ENCODE results near the gene MPZL1. TPM values are rescaled to one million over a fixed set of nuclear protein-coding genes. Genes with fewer than 3 reads are reported as not detected.

MPZL1 gene
- total RNA-seq, 1 experiment from 2014 or later = 52.9 TPM

DNA sequence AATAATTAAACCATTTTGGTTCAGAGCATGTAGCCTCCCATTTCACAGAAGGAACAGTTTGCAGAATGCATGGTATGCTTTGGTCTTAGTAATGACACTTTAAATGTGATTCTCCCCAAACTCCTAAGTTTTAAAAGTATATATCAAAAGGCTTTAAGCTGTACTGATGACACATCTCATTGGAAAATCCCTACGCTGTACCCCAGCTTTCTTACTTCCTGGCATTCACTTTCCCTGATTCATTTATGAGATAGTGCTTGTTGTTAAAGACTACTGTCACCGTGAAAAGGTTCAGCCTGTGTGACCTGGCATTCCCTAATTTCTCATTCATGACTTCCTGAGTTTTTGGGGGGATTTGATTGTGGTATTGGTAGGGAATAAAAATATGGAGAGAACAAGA is 53.4 kb downstream of the MPZL1 start:
- H3K9ac ChIP-seq (ENCODE audit: low read length) = no peak overlapping the region
- DNase-seq (ENCODE audit: low read depth, low spot score) (no peak), ATAC-seq (no peak)
- ChIA-PET RAD21 (ENCODE audit: low non-redundant PET in 1 of 2, low total read pairs in 2 of 2, uncharacterized antibody in 2 of 2, unreplicated experiment in 2 of 2) (no interaction called here), POLR2A (no interaction called here), CTCF (no interaction called here)
- intact Hi-C loops (cut with micrococcal nuclease) = no loop called here
- no peak overlapping the region for H3K4me3 ChIP-seq (replicated peaks in 1 of 2; ENCODE audit: low read depth in 1 of 2, low read length in 2 of 2)
- H3K27me3 ChIP-seq (ENCODE audit: insufficient read depth, low read length) = no peaks in the 10 kb centered on the region
- TF ChIP-seq FOSL1 (IDR thresholded peaks at IDR 0.05; ENCODE audit: low read depth) (no peak), CEBPB (IDR thresholded peaks at IDR 0.05; ENCODE audit: low read depth) (no peak), POLR2A (IDR thresholded peaks at IDR 0.05; ENCODE audit: borderline replicate concordance, extremely low read depth, insufficient read depth, insufficient read length) (no peak), TCF7L2 (IDR thresholded peaks at IDR 0.05; ENCODE audit: borderline replicate concordance, extremely low read depth, insufficient read depth, insufficient read length) (no peak), EGR1 (IDR thresholded peaks at IDR 0.05; ENCODE audit: low read depth) (no peak)
- TF ChIP-seq, protein P1, sequence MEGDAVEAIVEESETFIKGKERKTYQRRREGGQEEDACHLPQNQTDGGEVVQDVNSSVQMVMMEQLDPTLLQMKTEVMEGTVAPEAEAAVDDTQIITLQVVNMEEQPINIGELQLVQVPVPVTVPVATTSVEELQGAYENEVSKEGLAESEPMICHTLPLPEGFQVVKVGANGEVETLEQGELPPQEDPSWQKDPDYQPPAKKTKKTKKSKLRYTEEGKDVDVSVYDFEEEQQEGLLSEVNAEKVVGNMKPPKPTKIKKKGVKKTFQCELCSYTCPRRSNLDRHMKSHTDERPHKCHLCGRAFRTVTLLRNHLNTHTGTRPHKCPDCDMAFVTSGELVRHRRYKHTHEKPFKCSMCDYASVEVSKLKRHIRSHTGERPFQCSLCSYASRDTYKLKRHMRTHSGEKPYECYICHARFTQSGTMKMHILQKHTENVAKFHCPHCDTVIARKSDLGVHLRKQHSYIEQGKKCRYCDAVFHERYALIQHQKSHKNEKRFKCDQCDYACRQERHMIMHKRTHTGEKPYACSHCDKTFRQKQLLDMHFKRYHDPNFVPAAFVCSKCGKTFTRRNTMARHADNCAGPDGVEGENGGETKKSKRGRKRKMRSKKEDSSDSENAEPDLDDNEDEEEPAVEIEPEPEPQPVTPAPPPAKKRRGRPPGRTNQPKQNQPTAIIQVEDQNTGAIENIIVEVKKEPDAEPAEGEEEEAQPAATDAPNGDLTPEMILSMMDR (IDR thresholded peaks at IDR 0.05 in 2 of 3, conservative IDR thresholded peaks at IDR 0.05 in 1 of 3; ENCODE audit: borderline replicate concordance in 1 of 3, insufficient read depth in 1 of 3, low read depth in 2 of 3, low read length in 2 of 3) = no peak
- H3K9me2 ChIP-seq (ENCODE audit: insufficient read depth) = no peaks in the 10 kb centered on the region
- H3K9me3 ChIP-seq (ENCODE audit: control insufficient read depth in 1 of 2, insufficient read depth in 1 of 2, low read depth in 1 of 2, low read length in 2 of 2) = no peaks in the 10 kb centered on the region
- H3K4me1 ChIP-seq (ENCODE audit: control insufficient read depth in 1 of 2, insufficient read depth in 2 of 2, low read length in 2 of 2) = no peaks in the 10 kb centered on the region
- no peaks in the 10 kb centered on the region for H4K20me1 ChIP-seq (ENCODE audit: insufficient read depth)
- H3K79me2 ChIP-seq (ENCODE audit: insufficient read depth, low read length) = no peaks in the 10 kb centered on the region; the same call in 1 of the 2 replicates
- peaks cover 0 to 4% of the 10 kb centered on the region in 2 experiments; a peak in 1 of 4 replicates for H3K36me3 ChIP-seq (ENCODE audit: control insufficient read depth in 1 of 2, insufficient read depth in 2 of 2, low read length in 2 of 2)
- H2AFZ ChIP-seq (ENCODE audit: low read depth, low read length, poor library complexity, severe bottlenecking) = no peak overlapping the region
- no peak overlapping the region for H3K4me2 ChIP-seq (ENCODE audit: low read length)
- BruUV-seq (replicated peaks) = no TSS peak
- no peak overlapping the region for H3K27ac ChIP-seq (ENCODE audit: low read depth, low read length)

DNA sequence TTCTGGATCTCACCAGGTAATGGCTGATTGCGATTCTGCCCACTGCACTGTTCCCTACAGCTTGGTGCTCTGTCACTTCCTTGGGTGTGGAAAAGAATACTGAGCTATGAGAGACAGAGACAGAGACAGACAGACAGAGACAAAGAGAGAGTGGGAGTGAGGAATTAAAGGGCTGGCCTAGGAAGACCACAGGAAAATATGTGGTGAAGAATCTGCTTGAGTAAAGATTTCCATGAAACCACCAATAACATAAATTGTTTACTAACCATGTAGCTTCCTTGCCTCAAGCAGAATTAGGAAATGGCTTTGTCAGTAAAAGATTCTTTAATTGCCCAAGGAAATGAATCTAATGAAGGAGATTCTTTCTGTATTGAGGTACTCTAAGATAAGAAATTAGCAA is 54.4 kb downstream of the MPZL1 start:
- Histone ChIP-seq H3K9ac (ENCODE audit: low read length) (no peak overlapping the region), H4K20me1 (ENCODE audit: insufficient read depth) (no peaks in the 10 kb centered on the region), H3K27ac (ENCODE audit: low read depth, low read length) (no peak overlapping the region), H3K9me2 (ENCODE audit: insufficient read depth) (no peaks in the 10 kb centered on the region), H3K27me3 (ENCODE audit: insufficient read depth, low read length) (no peaks in the 10 kb centered on the region), H3K4me1 (ENCODE audit: control insufficient read depth in 1 of 2, insufficient read depth in 2 of 2, low read length in 2 of 2) (no peaks in the 10 kb centered on the region), H3K4me2 (ENCODE audit: low read length) (no peak overlapping the region), H2AFZ (ENCODE audit: low read depth, low read length, poor library complexity, severe bottlenecking) (no peak overlapping the region), H3K4me3 (replicated peaks in 1 of 2; ENCODE audit: low read depth in 1 of 2, low read length in 2 of 2) (no peak overlapping the region), H3K79me2 (ENCODE audit: insufficient read depth, low read length) (no peaks in the 10 kb centered on the region; the same call in 1 of the 2 replicates), H3K36me3 (ENCODE audit: control insufficient read depth in 1 of 2, insufficient read depth in 2 of 2, low read length in 2 of 2) (no peaks in the 10 kb centered on the region; a peak in 1 of 4 replicates), H3K9me3 (ENCODE audit: control insufficient read depth in 1 of 2, insufficient read depth in 1 of 2, low read depth in 1 of 2, low read length in 2 of 2) (no peaks in the 10 kb centered on the region)
- intact Hi-C loops (cut with micrococcal nuclease) = no loop called here
- POLR2A ChIA-PET = no interaction called here
- RAD21 ChIA-PET (ENCODE audit: low non-redundant PET in 1 of 2, low total read pairs in 2 of 2, uncharacterized antibody in 2 of 2, unreplicated experiment in 2 of 2) = no interaction called here
- no peak for ATAC-seq
- no peak for DNase-seq (ENCODE audit: low read depth, low spot score)
- BruUV-seq (replicated peaks) = no TSS peak
- TF ChIP-seq, protein P2, sequence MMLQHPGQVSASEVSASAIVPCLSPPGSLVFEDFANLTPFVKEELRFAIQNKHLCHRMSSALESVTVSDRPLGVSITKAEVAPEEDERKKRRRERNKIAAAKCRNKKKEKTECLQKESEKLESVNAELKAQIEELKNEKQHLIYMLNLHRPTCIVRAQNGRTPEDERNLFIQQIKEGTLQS (IDR thresholded peaks at IDR 0.05) = no peak
- no peak for TF ChIP-seq POLR2AphosphoS5 (IDR thresholded peaks at IDR 0.05; ENCODE audit: low read depth, low read length)
- no peak for TF ChIP-seq EGR1 (IDR thresholded peaks at IDR 0.05; ENCODE audit: low read depth)
- CTCF ChIA-PET = no interaction called here
